ENCODE data around the gene VAC14.
"Not testable (repeated sequence)": the region's sequence is repeated elsewhere in the genome, so short reads cannot be mapped to it uniquely, and the experiment has no call there.

Gene VAC14

DNA sequence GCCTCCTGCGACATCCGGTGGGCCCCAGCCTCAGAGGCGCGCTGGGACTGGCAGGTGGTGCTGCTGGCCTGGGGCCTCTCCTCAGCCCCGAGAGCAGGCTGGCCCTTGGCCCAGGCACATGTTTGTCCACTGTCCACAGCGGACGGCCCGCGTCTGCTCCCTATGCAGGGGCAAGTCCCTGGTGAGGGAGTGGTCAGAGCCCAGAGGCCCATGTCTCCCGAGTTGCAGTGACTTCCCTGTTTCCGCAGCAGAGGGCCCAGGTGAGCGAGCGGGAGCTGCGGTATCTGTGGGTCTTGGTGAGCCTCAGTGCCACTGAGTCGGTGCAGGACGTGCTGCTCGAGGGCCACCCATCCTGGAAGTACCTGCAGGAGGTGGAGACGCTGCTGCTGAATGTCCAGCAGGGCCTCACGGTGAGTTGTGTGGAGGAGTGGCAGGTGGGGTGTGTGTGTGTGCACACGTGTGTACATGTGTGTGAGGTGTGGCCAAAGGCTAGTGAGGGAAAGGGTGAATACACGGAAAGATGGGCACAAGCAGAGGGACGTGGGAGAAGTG is 144.2 kb downstream of the VAC14 start:
- DNase-seq: no peak

GRCh38 chr16:70656065-70656711 is 144.8 kb downstream of the VAC14 start:
- no peak for DNase-seq

- DNase-seq: peak; percentile 83
Observed at GRCh38 chr16:70653809-70654771, 146.9 kb downstream of the VAC14 start.

DNA sequence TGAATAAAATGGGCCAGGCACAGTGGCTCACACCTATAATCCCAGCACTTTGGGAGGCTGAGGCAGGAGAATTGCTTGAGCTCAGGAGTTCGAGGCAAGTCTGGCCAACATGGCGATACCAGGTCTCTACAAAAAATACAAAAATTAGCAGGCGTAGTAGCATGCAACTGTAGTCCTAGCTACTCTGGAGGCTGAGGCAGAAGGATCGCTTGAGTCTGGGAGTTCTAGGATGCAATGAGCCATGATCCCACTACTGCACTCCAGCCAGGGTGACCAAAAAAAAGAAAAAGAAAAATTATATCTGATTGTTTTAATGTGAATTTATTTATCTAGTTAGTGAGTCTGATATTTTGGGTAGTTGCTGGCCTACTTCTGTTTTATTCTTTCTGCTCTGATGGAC is 147.6 kb downstream of the VAC14 start:
- no peak for DNase-seq

- no peak for DNase-seq
Observed at GRCh38 chr16:70652322-70652721, 148.6 kb downstream of the VAC14 start.

GRCh38 chr16:70651524-70651923 is 149.4 kb downstream of the VAC14 start:
- DNase-seq: no peak

DNA sequence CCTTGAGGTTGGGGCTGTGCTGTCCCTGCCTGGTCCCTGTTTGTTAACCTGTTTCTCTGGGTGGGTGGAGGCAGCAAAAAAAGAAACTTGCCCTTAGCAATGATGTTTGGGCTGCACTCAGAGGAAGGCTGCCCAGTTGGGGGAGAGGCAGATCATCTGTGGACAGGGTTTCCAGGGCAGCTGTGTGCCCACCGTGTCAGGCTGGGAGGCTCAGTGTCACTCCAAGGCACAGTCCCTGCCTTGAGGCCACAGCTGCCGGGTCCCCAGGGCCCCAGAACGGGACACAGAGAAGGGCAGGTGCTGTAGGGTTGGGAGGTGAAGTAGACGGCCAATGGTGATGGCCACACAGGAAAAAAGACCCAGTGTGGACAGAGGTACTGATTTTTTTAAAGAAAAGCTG is 150.7 kb downstream of the VAC14 start:
- DNase-seq: no peak

DNA sequence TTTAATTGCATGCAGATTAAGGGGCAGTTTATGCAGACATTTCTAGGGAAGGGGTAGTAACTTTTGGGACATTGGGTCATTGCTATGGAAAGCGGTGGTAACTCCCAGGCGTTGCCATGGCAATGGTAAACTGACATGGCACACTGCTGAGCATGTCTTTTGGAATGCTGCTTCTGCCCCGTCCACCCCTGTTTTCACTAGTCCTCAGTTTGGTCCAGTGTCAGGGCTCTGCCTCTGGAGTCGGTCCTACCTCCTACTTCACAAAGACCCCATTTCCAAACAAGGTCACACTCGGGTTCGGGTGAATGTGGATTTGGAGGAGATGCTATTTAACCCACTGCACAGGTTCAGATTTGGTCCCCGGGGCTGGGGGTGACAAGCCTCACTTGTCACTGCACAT is 151.7 kb downstream of the VAC14 start:
- no peak for DNase-seq

GRCh38 chr16:70648606-70649005 is 152.4 kb downstream of the VAC14 start:
- no peak for DNase-seq

DNA sequence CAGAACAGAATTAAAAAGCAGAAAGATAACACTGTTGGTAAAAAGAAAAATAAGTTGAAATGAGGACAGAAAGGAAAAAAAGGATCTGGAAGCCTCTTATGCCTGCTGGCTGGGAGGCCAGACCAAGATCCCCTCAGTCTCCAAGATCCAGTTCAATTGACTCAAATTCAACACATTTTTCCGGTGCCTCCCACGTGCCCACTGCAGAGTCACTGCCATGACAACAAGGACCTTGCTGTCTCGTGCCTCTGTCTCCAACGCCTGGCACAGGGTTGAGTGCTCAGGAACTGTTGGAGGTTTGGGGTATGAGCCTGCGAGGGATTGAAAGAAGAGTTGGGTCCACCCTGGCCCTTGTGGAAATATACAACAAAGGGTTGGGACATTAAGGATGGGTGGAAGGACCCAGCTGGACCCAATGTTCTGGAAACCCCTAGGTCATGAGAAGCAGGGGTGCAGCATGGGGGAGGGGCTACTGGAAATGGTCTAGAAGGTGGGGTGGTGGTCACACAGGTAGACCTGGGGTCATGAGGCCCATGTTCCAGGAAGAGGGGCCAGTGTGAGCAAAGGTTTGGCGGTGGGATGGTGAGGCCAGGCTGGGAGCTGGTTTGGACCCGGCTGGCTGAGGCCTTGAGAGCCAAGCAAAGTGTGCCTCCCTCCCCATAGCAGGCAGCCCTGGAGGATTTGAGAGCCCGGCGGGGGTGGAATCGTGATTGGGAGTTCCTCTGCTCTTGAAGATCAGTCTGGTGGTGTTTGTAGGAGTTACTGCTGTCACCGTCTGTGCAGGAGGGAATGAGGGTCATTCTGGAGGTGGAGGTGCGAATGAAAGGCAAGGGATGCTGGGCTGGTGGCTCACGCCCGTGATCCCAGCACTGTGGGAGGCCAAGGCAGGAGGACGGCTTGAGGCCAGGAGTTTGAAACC is 153.3 kb downstream of the VAC14 start:
- DNase-seq: no peak

- no peak for DNase-seq
Observed at GRCh38 chr16:70646260-70647241, 154.4 kb downstream of the VAC14 start, which contains the start of gene IL34. Gene IL34 (plus strand): TSS chr16:70646559. CDS start chr16:70646948, 389 bp downstream.

- DNase-seq: no peak
Observed at GRCh38 chr16:70644763-70645597, 156.0 kb downstream of the VAC14 start.

GRCh38 chr16:70643264-70643663 is 157.7 kb downstream of the VAC14 start:
- DNase-seq: not testable (repeated sequence)

DNA sequence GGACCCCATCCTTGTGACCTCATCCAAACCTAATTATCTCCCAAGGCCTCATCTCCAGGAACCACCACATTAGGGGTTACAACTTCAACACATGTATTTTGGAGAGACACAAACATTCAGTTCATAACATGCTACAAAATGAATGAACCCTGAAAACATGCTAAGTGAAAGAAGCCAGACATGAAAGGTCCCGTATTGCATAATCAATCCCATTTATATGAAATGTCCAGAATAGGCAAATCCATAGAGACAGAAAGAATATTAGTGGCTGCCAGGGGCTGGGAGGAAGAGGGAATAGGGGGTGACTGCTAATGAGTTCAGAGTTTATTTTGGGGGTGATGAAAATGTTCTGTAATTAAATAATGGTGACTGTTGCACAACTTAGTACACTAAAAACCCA is 158.3 kb downstream of the VAC14 start:
- no peak for DNase-seq

DNA sequence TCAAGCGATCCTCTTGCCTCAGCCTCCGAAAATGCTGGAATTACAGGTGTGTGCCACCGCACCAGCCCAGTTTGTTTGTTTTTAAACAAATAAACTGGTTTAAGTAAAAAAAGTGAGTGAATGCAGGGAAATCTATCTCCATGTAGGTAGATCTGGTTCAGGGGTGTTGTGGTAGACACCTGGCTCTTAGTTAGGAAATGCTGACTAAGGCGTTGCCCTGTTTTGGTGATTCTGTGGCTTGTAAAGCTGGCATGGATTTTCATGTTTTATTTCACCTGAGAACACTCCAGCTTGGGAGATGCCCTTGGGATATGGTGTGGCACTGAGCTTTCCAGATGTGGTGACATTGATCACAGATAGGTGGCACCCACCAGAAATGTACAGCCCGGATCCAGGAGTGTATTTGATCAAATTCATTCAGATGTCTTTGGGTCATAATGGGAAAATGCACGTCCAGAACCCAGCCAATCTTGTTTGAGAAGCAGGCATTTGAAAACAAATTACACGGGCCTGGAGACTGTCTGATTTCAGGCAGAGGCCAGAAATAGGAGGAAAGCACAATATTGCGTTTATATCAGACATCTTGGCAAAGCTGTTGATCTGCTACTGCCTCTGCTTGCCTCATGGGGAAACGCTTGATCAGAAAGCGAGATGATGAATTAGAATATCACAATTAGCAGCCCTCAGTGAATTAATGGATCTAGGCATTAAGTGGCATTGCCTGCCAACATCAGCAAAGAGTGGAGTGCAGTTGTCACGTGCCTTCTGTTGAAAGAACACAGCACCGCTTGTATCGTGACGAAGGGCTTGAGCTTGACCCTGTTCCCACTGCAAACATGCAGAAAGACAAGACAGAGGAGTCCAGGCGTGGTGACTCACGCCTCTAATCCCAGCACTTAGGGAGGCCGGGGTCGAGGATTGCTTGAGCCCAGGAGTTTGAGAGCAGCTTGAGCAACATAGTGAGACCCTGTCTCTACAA is 161.9 kb downstream of the VAC14 start:
- DNase-seq: no peak

All from activated CD4-positive, alpha-beta T cell treated with anti-CD3 and anti-CD28 coated beads, Interleukin-2, amount 50 U/mL, for 16 hours (primary cell).